Measurements from ENCODE around the gene CYP4Z1.
"Not testable (repeated sequence)": the region's sequence is repeated elsewhere in the genome, so short reads cannot be mapped to it uniquely, and the experiment has no call there.

Gene CYP4Z1

GRCh38 chr1:47146495-47146894 lies 79.5 kb downstream of the CYP4Z1 start:
- H3K27me3 Mint-ChIP-seq: peaks cover 17% of the 10 kb centered on the region
- not testable (repeated sequence) for H3K4me3 Mint-ChIP-seq; H3K4me1 Mint-ChIP-seq (ENCODE audit: low read depth); H3K27ac Mint-ChIP-seq; H3K9me3 Mint-ChIP-seq (ENCODE audit: low read depth); H3K36me3 Mint-ChIP-seq

DNA sequence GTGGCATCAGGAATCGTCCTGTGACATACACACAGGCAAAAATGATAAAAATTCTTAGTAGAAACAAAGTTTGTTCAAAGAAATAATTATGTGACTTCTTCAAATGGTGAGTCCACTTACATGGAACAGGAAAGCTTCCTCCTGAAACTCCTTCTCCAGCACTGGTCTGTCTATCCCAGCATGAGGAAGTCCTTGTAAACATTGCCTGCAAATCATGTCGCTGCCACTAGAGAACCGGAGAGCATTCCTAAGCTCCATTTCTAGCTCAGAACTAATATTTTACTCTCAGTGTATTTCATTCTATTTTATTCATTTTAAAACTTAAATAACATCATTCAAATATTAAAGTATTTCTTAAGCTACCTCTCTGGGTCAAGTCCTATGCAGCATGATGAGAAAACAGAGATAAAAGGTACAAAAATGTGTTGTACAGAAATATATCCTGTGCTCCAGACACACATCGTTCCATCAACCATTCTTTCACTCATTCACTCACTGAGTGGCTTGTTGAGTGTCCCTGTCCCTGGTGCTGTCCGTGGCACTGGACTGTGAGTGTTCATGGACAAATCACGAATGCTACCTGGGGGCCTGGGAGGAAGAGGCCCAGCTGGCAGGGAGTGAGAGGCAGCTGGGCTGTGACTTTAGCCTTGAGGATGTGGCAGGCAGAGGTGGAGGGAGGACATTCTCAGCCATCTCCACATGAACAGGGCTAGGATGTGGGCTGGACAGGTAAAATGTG lies 80.2 kb downstream of the CYP4Z1 start:
- H3K9me3 Mint-ChIP-seq (ENCODE audit: low read depth): no peaks in the 10 kb centered on the region
- H3K36me3 Mint-ChIP-seq: no peaks in the 10 kb centered on the region
- H3K4me3 Mint-ChIP-seq: no peak overlapping the region
- H3K4me1 Mint-ChIP-seq (ENCODE audit: low read depth): no peaks in the 10 kb centered on the region
- H3K27me3 Mint-ChIP-seq: peaks cover 19% of the 10 kb centered on the region
- no peak overlapping the region for H3K27ac Mint-ChIP-seq

DNA sequence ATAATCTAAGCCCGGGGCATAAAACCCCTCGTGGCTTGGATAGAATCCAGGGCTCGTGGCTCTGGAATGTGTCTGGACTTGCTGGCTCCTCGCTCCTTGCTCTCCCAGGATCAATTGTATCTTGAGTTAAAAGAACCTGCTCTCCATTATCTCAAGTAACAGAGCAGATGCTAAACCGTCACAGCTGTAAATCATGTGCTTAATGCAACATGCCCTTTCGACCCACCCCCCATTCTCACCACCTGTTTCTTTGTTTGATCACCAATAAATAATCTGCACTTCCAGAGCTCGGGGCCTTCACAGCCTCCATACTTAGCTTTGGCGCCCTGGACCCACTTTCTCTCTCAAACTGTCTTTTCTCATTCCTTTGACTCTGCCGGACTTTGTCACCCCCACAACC lies 82.1 kb downstream of the CYP4Z1 start:
- not testable (repeated sequence) for H3K36me3 Mint-ChIP-seq; H3K27ac Mint-ChIP-seq; H3K4me1 Mint-ChIP-seq (ENCODE audit: low read depth); H3K4me3 Mint-ChIP-seq; H3K9me3 Mint-ChIP-seq (ENCODE audit: low read depth)
- peaks cover 21% of the 10 kb centered on the region for H3K27me3 Mint-ChIP-seq

- not testable (repeated sequence) for H3K27ac Mint-ChIP-seq; H3K4me1 Mint-ChIP-seq (ENCODE audit: low read depth); H3K9me3 Mint-ChIP-seq (ENCODE audit: low read depth); H3K36me3 Mint-ChIP-seq; H3K4me3 Mint-ChIP-seq
- peaks cover 22% of the 10 kb centered on the region for H3K27me3 Mint-ChIP-seq
Measured at GRCh38 chr1:47156457-47156856, 89.4 kb downstream of the CYP4Z1 start.

DNA sequence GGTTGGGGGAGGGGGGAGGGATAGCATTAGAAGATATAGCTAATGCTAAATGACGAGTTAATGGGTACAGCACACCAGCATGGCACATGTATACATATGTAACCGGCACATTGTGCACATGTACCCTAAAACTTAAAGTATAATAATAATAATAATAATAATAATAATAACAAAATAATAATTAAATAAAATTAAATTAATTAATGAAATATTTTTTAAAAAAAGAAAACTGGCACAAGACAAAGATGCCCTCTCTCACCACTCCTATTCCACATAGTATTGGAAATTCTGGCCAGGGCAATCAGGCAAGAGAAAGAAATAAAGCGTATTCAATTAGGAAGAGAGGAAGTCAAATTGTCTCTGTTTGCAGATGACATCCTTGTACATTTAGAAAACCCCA lies 90.9 kb downstream of the CYP4Z1 start:
- not testable (repeated sequence) for H3K4me1 Mint-ChIP-seq (ENCODE audit: low read depth); H3K36me3 Mint-ChIP-seq; H3K4me3 Mint-ChIP-seq; H3K9me3 Mint-ChIP-seq (ENCODE audit: low read depth); H3K27ac Mint-ChIP-seq
- peaks cover 21% of the 10 kb centered on the region for H3K27me3 Mint-ChIP-seq

- Mint-ChIP-seq H3K27ac (no peak overlapping the region), H3K27me3 (peaks cover 19% of the 10 kb centered on the region)
Measured at GRCh38 chr1:47160716-47161115, 93.7 kb downstream of the CYP4Z1 start.

GRCh38 chr1:47161298-47162040 lies 94.4 kb downstream of the CYP4Z1 start:
- Mint-ChIP-seq H3K36me3 (no peaks in the 10 kb centered on the region), H3K9me3 (ENCODE audit: low read depth) (no peaks in the 10 kb centered on the region), H3K4me3 (no peak overlapping the region), H3K27me3 (peaks cover 16% of the 10 kb centered on the region), H3K27ac (no peak overlapping the region), H3K4me1 (ENCODE audit: low read depth) (no peaks in the 10 kb centered on the region)

More at GRCh38 chr1:47160716-47161115, 93.7 kb downstream of the CYP4Z1 start:
- H3K4me3 Mint-ChIP-seq: no peak overlapping the region
- H3K9me3 Mint-ChIP-seq (ENCODE audit: low read depth): no peaks in the 10 kb centered on the region
- no peaks in the 10 kb centered on the region for H3K4me1 Mint-ChIP-seq (ENCODE audit: low read depth)
- H3K36me3 Mint-ChIP-seq: no peaks in the 10 kb centered on the region

DNA sequence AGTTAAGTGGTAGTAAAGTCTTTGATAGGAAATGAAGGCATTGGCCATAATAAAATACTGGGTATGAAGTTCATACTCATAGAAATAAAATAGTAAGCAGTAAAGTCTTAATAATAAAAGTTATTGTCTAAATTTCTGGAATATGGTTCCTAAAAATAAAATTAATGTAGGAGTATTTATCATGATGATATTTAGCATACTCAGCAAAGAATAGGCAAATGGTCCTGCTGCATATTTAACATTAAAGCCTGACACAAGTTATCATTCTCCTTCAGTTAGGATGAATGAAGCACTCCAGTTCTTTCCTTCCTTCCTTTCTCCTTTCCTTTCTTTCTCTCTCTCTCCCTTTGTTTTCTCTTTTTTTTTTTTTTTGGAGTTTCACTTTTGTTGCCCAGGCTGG lies 97.5 kb downstream of the CYP4Z1 start:
- peaks cover 24% of the 10 kb centered on the region for H3K27me3 Mint-ChIP-seq
- H3K9me3 Mint-ChIP-seq (ENCODE audit: low read depth): no peaks in the 10 kb centered on the region
- H3K27ac Mint-ChIP-seq: no peak overlapping the region
- H3K4me1 Mint-ChIP-seq (ENCODE audit: low read depth): no peaks in the 10 kb centered on the region
- H3K4me3 Mint-ChIP-seq: no peak overlapping the region
- H3K36me3 Mint-ChIP-seq: no peaks in the 10 kb centered on the region

All from activated naive CD8-positive, alpha-beta T cell (primary cell).